EH (cell line): ENCODE results near the gene CLEC4F.

Experiments used
- DNase-seq: peaks from one replicate; pipeline ENCODE4 v3.0.0-alpha.2; 2015; ENCODE audit warnings: low read depth

CLEC4F gene

GRCh38 chr2:70820499-70820898 is at the start of gene CLEC4F:
CLEC4F (minus strand) TSS chr2:70820599; CDS start chr2:70820523, 76 bp downstream.
- DNase-seq: no peak

- DNase-seq: no peak
These were observed 48.6 kb upstream of the CLEC4F start for GRCh38 chr2:70868970-70869369.

- peak; percentile 79 for DNase-seq
These were observed 41.6 kb upstream of the CLEC4F start for GRCh38 chr2:70861777-70862625.

- DNase-seq: peak; percentile 27
These were observed 35.3 kb upstream of the CLEC4F start for GRCh38 chr2:70855667-70856066.

GRCh38 chr2:70854411-70854810 is 34.0 kb upstream of the CLEC4F start:
- no peak for DNase-seq

GRCh38 chr2:70852824-70853223 is 32.4 kb upstream of the CLEC4F start:
- no peak for DNase-seq

- DNase-seq: no peak
These were observed 31.3 kb upstream of the CLEC4F start for GRCh38 chr2:70851704-70852103.

GRCh38 chr2:70850925-70851324 is 30.5 kb upstream of the CLEC4F start:
- DNase-seq: no peak

GRCh38 chr2:70842401-70842800 is 22.0 kb upstream of the CLEC4F start:
- DNase-seq: no peak

- no peak for DNase-seq
These were observed 17.9 kb upstream of the CLEC4F start for GRCh38 chr2:70837980-70838925.

GRCh38 chr2:70835643-70836042 is 15.2 kb upstream of the CLEC4F start, which contains the start of gene CD207:
CD207 (minus strand) TSS chr2:70835816; CDS start chr2:70835776, 40 bp downstream.
- DNase-seq: no peak

- no peak for DNase-seq
These were observed 14.5 kb upstream of the CLEC4F start for GRCh38 chr2:70834881-70835280.

- no peak for DNase-seq
These were observed 13.7 kb upstream of the CLEC4F start for GRCh38 chr2:70834106-70834505.

- DNase-seq: no peak
These were observed 12.8 kb upstream of the CLEC4F start for GRCh38 chr2:70833246-70833645.

- DNase-seq: no peak
These were observed 12.0 kb upstream of the CLEC4F start for GRCh38 chr2:70832386-70832785.

GRCh38 chr2:70831861-70832260 is 11.5 kb upstream of the CLEC4F start:
- DNase-seq: no peak

GRCh38 chr2:70830366-70830765 is 10.0 kb upstream of the CLEC4F start:
- DNase-seq: no peak

GRCh38 chr2:70829916-70830315 is 9.5 kb upstream of the CLEC4F start:
- DNase-seq: no peak

- DNase-seq: peak; percentile 93
These were observed 8.8 kb upstream of the CLEC4F start for GRCh38 chr2:70828914-70829824.

GRCh38 chr2:70828115-70828514 is 7.7 kb upstream of the CLEC4F start:
- no peak for DNase-seq

- DNase-seq: no peak
These were observed 7.0 kb upstream of the CLEC4F start for GRCh38 chr2:70827388-70827787.
